ENCODE measurements around the gene EXOC2. TPM values are rescaled to one million over a fixed set of nuclear protein-coding genes. Genes with fewer than 3 reads are reported as not detected.

Gene EXOC2
- total RNA-seq, 1 experiment from 2014 or later, result 30.5 TPM

DNA sequence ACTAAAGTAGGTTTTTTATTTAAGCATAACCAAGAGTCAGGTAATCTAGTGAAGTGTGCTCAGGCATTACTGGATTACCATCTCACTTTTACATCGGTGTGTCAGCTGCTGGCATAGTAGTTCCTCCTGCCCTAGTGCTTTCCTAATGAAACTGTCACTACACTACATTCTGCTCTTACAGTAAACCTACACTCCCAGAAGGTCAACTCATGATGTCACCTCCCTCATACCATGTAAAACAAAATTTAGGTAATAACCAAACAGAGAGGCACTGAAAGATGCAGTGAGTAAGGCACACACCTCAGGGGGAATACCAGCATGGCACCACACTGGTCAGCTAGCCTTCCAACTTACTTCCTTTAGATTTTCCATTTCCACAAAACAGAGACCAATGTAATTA, 59.3 kb downstream of the EXOC2 start:
- intact Hi-C loops (cut with micrococcal nuclease; ENCODE audit: unreplicated experiment) (no loop called here), in situ Hi-C loops (cut with HindIII; ENCODE audit: low pct_unique_long_range_greater_than_20kb, low sequenced_read_pairs) (no loop called here)
- ATAC-seq, result no peak
- Histone ChIP-seq H3K4me3 (ENCODE audit: low read depth in 2 of 2, low read length in 2 of 2) (no peak overlapping the region), H3K27me3 (ENCODE audit: control insufficient read depth, insufficient read depth, low read length) (no peaks in the 10 kb centered on the region), H3K27ac (ENCODE audit: low read length) (no peak overlapping the region), H3K36me3 (ENCODE audit: control insufficient read depth, insufficient read depth, low read length) (no peaks in the 10 kb centered on the region; the same call in 1 of the 2 replicates), H3K9me3 (ENCODE audit: control insufficient read depth, insufficient read depth, low read depth, low read length) (no peaks in the 10 kb centered on the region), H3K4me1 (ENCODE audit: control insufficient read depth, insufficient read depth, low read length) (no peaks in the 10 kb centered on the region)
- ChIA-PET POLR2A (no interaction called here), CTCF (no interaction called here)
- TF ChIP-seq TCF7L2 (IDR thresholded peaks at IDR 0.05; ENCODE audit: low read depth, low read length) (no peak), POLR2AphosphoS5 (IDR thresholded peaks at IDR 0.05; ENCODE audit: low read depth, low read length) (no peak), SIN3A (IDR thresholded peaks at IDR 0.05; ENCODE audit: borderline replicate concordance, insufficient read depth, low read depth, low read length) (no peak)
- TF ChIP-seq, protein P1, sequence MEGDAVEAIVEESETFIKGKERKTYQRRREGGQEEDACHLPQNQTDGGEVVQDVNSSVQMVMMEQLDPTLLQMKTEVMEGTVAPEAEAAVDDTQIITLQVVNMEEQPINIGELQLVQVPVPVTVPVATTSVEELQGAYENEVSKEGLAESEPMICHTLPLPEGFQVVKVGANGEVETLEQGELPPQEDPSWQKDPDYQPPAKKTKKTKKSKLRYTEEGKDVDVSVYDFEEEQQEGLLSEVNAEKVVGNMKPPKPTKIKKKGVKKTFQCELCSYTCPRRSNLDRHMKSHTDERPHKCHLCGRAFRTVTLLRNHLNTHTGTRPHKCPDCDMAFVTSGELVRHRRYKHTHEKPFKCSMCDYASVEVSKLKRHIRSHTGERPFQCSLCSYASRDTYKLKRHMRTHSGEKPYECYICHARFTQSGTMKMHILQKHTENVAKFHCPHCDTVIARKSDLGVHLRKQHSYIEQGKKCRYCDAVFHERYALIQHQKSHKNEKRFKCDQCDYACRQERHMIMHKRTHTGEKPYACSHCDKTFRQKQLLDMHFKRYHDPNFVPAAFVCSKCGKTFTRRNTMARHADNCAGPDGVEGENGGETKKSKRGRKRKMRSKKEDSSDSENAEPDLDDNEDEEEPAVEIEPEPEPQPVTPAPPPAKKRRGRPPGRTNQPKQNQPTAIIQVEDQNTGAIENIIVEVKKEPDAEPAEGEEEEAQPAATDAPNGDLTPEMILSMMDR (IDR thresholded peaks at IDR 0.05), result no peak
- TF ChIP-seq, protein P2, sequence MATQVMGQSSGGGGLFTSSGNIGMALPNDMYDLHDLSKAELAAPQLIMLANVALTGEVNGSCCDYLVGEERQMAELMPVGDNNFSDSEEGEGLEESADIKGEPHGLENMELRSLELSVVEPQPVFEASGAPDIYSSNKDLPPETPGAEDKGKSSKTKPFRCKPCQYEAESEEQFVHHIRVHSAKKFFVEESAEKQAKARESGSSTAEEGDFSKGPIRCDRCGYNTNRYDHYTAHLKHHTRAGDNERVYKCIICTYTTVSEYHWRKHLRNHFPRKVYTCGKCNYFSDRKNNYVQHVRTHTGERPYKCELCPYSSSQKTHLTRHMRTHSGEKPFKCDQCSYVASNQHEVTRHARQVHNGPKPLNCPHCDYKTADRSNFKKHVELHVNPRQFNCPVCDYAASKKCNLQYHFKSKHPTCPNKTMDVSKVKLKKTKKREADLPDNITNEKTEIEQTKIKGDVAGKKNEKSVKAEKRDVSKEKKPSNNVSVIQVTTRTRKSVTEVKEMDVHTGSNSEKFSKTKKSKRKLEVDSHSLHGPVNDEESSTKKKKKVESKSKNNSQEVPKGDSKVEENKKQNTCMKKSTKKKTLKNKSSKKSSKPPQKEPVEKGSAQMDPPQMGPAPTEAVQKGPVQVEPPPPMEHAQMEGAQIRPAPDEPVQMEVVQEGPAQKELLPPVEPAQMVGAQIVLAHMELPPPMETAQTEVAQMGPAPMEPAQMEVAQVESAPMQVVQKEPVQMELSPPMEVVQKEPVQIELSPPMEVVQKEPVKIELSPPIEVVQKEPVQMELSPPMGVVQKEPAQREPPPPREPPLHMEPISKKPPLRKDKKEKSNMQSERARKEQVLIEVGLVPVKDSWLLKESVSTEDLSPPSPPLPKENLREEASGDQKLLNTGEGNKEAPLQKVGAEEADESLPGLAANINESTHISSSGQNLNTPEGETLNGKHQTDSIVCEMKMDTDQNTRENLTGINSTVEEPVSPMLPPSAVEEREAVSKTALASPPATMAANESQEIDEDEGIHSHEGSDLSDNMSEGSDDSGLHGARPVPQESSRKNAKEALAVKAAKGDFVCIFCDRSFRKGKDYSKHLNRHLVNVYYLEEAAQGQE (IDR thresholded peaks at IDR 0.05; ENCODE audit: insufficient read depth in 1 of 2, low read depth in 2 of 2, low read length in 1 of 2), result no peak
- DNase-seq (ENCODE audit: low read depth, low spot score), result no peak
- no TSS peak for BruUV-seq (replicated peaks)

DNA sequence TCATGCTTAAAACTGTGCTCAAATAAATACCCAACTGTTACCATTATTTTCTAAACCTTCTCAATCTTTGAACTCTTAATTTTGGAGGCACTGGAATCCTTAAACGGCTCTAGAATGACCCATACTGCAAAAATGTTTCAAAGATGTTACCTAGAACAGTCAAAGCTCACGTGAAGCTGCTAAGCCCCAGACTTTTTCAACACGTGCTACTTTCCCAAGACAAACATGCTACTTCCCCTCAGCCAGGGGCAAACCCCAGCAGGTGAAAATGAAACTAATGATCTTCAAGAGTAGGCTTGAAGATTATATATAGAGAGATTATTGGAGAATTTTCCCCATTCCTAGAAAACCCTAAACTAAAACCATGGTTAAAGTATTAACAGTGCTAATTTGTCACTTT, 64.2 kb downstream of the EXOC2 start:
- no peaks in the 10 kb centered on the region for H3K27me3 ChIP-seq (ENCODE audit: control insufficient read depth, insufficient read depth, low read length)
- no peaks in the 10 kb centered on the region for H3K4me1 ChIP-seq (ENCODE audit: control insufficient read depth, insufficient read depth, low read length)
- no TSS peak for BruUV-seq (replicated peaks)
- H3K27ac ChIP-seq (ENCODE audit: low read length), result no peak overlapping the region
- no peaks in the 10 kb centered on the region for H3K9me3 ChIP-seq (ENCODE audit: control insufficient read depth, insufficient read depth, low read depth, low read length)
- no peak for DNase-seq (ENCODE audit: low read depth, low spot score)
- in situ Hi-C loops (cut with HindIII; ENCODE audit: low pct_unique_long_range_greater_than_20kb, low sequenced_read_pairs), result no loop called here
- H3K36me3 ChIP-seq (ENCODE audit: control insufficient read depth, insufficient read depth, low read length), result no peaks in the 10 kb centered on the region
- TF ChIP-seq, protein P1 (IDR thresholded peaks at IDR 0.05), result no peak
- TF ChIP-seq, protein P2 (IDR thresholded peaks at IDR 0.05; ENCODE audit: insufficient read depth in 1 of 2, low read depth in 2 of 2, low read length in 1 of 2), result no peak
- no peak for TF ChIP-seq SIN3A (IDR thresholded peaks at IDR 0.05; ENCODE audit: borderline replicate concordance, insufficient read depth, low read depth, low read length)
- TF ChIP-seq POLR2AphosphoS5 (IDR thresholded peaks at IDR 0.05; ENCODE audit: low read depth, low read length), result no peak
- no peak for TF ChIP-seq TCF7L2 (IDR thresholded peaks at IDR 0.05; ENCODE audit: low read depth, low read length)
- ATAC-seq, result no peak
- intact Hi-C loops (cut with micrococcal nuclease; ENCODE audit: unreplicated experiment), result loop anchor here (10.0 kb wide), 1 partner anchor 56 kb away; no protein-coding TSS in a partner anchor
- no peak overlapping the region for H3K4me3 ChIP-seq (ENCODE audit: low read depth in 2 of 2, low read length in 2 of 2)
- POLR2A ChIA-PET, result interaction anchor here (0.7 kb wide), 1 partner anchor 15 kb away, joined by 10 read pairs; no protein-coding TSS in a partner anchor
- CTCF ChIA-PET, result no interaction called here

Measured in Panc1 (cell line).